ENCODE measurements around the gene MIB1.

MIB1 gene

GRCh38 chr18:21820811-21821143, 80.2 kb downstream of the MIB1 start:
- DNase-seq: no peak

GRCh38 chr18:21823848-21824247, 83.3 kb downstream of the MIB1 start:
- no peak for DNase-seq

- no peak for DNase-seq
Measured at GRCh38 chr18:21826196-21826595, 85.6 kb downstream of the MIB1 start.

GRCh38 chr18:21826641-21827302, 86.2 kb downstream of the MIB1 start:
- peak; percentile 27 for DNase-seq

- DNase-seq: no peak
Measured at GRCh38 chr18:21830532-21830931, 89.9 kb downstream of the MIB1 start.

DNA sequence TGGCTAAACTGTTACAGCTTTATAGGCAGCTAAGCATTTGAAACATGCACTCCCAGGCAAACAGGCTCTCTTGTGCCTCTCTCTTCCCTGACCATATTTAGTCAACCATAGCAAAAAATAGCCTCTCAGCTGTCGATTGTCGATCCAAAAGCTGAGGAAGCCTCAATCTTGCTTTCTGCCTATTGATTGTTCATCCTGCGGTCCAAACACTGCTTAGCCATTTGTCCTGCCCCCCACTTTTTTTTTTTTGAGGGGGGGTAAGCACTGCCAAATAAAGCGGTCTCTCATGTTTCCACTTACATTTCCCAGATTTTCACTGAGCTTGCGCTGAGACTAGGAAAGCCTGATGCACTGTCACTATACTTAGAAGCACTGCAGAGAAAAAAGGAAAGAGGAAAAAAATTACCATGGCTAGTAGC, 90.8 kb downstream of the MIB1 start:
- no peak for DNase-seq

DNA sequence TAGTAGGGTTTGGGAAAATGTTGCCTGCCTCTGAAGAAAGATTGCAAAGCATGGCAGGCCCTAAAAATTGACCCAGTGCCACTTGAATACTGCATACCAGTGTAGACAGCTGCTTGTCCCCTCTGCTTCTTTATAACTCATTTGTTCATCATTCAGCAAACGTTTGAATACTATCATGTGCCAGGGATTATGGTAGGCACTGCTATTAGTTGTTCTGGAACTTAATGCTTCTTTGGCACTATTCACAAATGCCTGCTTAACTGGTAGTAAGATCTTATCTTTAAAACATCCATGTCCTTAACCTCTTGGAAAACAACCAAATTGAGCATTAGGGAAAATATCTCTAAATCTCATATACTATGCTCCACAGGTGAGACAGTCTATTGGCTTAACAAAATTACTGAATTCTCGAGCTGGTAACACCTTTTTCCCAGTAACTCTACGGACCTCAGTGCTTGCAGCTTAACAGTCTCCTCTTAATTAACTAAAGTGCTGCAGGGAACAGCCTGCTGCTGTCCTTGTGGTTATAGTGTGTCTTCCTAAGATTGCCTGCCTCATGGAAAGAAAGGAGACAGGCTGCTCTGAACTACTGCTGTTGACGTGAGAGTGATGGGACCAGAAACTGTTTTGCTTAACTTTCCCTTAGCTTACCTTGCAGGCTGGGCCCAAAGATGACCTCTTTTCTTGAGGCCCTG, 93.2 kb downstream of the MIB1 start:
- DNase-seq: peak; percentile 75

DNA sequence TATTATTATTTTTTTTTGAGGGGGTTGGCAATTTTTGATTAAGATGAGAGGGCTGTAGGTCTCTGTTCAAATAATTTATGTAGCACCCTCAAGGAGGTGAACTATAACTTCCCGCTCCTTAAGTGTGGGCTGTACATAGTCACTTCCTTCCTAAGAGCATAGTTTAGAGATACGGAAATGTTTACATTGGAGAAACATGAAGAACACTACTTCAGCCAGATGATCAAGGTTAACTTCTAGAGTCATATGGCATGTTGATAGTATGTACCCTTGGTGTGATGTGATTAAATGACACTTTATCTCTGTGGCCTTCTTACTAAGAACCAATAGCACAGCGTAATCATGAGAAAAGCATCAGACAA, 93.7 kb downstream of the MIB1 start:
- DNase-seq: no peak

DNA sequence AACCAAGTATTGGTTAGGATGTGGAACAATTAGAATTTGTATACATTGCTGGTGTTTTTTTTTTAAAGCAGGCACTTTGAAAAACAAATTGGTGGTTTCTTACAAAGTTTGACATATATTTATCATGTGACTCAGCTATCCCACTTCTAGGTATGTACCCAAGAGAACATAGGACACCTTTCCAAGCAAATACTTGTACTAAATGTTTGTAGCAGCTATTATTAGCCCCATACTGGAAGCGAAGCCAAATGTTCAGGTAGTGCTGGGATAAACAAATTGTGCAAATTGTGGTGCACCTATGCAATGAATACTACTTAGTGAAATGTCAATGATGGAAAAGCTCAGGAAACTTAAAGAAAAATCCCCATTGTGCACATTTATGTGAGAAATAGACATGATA, 101.0 kb downstream of the MIB1 start:
- DNase-seq: no peak

DNA sequence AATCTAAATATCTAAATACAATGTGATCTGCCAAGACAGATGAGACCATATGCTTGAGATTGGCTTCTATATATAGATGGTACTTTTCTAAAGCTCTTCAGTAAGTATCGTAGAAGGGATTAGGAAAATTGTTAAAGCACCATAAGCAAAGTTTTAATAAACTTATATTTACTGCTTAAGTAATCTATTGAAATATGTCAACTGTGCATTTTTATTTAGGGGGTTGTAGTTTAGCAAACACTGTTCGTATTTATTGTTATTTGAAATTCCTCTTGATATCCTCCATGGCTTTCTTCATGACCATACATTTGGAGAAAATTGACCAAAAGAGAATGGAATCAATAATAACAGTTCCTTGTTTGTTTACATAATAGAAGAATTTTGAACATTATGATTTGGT, 102.7 kb downstream of the MIB1 start:
- DNase-seq: no peak

DNA sequence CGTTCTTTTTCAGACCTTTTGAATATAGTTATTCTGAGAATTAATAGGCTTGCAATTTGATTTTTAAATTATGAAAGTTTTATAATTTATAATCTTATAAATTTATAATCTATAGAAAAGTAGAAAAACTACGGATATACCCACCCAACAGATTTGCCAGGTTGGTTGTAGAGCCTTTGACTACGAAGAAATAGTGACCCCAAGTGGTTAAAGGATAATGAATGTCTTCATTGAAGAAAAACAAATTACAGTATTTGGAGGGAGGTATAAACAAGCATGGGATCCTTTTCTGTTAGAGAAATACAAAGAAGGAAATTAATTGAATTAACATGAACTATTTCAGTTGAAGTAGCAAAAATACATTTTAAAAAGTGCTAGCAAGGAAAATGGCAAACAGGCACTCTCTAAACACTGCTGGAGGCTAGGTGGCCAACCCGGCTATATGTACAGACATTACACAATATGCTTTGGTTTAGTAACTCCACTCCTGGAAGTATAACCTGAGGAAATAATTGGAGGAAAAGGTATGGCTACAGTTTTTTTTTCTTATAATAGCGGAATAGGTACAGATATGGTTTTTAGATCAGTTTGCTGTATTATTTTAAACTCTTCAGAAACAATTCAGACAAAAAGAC, 110.9 kb downstream of the MIB1 start:
- DNase-seq: no peak

DNA sequence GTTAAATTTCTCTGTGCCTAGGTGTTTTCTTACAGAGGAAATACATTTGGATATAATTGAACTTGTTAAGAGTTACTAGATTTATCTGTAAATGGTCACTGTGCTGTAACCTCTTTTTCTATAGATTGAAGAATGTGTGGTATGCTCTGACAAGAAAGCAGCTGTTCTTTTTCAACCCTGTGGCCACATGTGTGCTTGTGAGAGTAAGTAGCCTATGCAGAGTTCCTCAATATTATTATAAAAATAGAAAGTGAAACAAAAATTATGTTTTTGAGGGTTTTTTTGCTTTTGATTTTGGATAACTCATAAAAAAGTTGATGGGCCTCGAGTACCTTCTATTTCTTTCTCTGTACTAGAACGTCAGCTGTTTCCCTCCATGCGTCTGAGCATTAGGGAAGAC, 112.4 kb downstream of the MIB1 start:
- DNase-seq: no peak

DNA sequence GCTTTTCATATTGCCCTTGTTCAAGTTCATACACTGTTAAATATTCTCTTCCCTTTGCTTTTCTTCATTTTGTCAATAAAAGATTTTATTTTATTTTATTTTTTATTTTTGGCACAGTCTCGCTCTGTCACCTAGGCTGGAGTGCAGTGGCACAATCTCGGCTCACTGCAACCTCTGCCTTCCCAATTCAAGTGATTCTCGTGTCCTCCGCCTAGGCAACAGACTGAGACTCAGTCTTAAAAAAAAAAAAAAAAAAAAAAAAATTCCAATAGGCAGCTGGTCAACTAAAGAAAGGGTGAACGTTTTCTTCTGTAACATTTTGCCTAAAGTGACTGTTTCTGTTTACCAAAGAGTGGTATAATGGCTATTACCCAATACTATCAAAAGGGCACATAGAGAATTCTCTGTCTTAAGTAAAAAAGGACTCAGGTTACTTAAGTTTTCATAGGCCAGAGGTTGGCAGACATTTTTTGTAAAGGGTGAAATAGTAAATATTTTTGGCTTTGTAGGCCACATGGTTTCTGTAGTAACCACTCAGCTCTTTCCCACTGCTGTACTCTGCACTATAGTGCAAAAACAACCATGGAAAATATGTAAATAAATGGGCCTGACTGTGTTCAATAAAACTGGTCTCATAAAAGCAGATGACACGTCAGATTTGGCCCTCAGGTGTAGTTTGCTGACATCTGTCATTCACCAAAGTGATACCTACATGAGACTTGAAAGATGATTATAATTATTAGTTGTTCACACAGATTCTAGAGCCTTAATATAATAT, 113.4 kb downstream of the MIB1 start:
- DNase-seq: no peak

DNA sequence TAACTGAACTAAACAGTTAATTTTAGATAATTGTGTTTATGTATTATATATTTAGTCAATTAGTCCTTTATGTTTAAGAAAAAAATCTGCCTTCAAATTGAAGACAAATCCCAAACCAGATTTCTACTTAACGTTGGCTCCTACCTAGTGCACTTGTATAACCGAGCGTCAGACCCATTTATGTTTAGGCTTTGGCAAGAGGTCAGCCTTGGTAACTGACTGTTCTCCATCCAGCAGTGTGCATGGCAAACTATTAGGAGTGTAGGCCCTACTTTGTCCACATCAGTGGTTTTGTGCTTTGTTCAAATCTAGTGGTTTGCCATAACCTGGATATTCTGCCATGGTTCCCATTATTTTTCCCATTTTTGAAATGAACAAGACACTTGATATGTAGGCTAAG, 114.8 kb downstream of the MIB1 start:
- no peak for DNase-seq

DNA sequence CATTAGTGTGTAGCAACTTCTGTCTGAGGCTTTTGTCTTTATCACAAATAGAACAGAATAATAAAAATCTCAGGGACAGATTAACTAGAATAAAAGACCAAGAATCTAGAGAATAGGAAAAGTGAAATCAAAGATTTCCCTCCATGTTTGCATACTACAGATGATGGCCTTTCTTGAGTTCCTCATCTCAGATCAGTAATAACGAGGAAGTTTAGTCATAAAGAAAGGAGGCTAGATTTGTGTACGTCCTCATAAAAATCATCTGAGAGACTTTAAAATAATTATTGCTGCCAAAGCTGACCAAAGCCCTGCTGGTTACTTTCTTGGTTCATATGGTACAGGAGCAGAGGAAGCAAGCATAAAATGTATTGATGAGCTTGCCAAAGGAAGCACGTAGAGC, 117.3 kb downstream of the MIB1 start:
- DNase-seq: no peak

DNA sequence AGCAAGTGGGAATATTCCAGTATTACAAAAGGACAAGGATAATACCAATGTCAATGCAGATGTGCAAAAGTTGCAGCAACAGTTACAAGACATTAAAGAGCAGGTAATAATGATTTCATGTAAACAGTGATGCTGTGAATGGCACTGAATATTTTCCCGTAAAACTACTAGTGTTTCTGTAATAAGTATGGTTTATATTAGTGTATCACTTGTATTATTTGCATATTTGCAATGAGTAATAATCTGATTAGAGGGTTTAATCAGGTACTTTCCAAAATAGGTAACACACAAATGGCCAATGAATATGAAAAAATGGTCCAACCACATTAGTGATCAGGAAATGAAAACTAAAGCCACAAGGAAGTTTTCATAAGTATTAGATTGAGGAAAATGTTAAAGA, 118.0 kb downstream of the MIB1 start:
- no peak for DNase-seq

GRCh38 chr18:21864386-21864785, 123.8 kb downstream of the MIB1 start:
- no peak for DNase-seq

- no peak for DNase-seq
Measured at GRCh38 chr18:21865043-21865442, 124.5 kb downstream of the MIB1 start.

DNA sequence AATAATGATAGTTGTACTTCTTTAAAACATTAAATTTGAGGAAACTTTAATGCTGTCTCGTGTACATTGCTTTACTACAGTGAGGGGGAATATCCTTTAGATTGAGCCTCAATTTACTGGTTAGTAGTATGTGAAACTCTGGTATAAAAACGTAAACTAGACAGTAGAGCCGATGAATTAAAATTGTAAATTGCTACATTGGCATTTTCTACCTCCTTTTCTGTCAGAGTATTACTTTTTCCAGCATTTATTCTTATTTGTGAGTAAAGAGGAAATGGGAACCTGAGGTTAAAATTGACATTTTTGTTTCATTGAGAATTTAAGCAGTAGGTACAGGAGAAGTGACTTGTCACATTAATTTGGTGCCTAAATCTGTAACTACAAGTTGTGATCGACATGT, 128.2 kb downstream of the MIB1 start:
- no peak for DNase-seq

GRCh38 chr18:21889570-21889969, 149.0 kb downstream of the MIB1 start:
- no peak for DNase-seq

DNA sequence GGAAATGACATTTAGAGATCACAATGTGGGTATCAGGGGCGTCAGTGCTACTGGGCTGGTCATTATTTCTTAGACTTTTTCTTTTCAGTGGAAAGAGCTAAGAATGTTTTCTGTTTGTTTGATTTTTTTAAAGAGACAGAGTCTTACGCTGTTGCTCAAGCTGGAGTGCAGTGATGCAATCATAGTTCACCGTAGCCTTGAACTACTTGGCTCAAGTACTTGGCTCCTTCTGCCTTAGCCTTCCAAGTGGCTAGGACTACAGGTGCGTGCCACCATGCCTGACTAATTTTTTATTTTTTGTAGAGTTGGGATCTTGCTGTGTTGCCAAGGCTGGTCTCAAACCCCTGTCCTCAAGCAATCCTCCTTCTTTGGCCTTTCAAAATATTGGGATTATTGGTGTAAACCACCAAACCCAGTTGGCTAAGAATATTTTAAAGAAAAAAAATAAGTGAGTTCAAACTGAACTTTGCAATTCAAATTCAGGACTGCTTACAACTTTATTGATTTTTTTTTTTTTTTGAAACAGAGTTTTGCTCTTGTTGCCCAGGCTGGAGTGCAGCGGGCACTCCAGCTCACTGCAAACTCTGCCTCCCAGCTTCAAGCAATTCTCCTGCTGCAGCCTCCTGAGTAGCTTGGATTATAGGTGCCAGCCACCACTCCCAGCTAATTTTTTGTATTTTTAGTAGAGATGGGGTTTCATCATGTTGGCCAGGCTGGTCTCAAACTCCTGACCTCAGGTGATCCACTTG, 154.2 kb downstream of the MIB1 start:
- no peak for DNase-seq

DNA sequence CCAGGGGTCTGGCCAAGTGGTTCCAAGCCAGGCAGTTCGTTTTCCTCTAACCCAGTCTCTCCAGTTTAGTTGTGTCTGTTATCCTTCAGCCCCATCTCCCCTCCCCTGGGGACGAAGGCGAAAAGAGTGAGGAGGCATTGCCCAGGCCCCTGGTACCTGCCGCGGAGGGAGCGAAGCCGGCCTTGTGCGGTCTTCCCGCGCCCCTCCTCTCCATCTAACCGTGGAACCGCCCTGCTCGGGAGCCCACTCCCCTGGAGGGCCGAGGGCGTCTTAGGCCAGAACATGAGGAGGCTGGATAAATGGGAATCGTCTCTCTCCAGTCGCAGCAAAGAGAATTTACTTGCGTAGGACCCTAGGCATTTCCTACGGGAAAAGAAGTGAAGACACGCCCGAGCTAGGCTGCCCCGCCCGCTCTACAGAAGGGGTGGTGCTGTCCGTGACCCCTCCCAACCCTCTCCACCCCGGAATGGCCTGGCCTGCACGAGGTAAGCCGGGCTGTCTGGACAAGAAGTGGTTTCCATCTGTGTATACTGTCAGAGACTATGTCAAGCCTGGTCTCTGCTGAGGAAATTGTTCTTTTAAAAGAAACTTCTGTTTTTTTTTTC, 156.2 kb downstream of the MIB1 start:
- DNase-seq: no peak

DNA sequence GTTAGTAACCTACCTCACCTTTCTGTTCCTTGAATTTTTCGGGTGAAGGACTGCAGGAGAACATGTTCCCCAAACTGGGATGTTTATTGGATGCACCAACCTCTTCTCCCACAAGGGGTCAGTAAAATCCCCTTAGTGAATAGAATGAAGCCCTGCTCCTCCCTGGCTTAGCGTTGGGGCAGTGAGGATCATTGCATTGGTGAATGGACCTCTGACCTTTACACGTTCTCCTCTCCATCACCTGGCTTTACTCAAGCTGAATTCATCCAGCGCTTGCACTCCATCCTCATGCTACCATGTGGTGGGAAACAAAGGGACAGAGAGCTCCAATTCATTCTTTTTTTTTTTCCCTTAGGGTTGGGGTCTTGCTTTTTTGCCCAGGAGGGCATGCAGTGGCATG, 157.2 kb downstream of the MIB1 start:
- no peak for DNase-seq

Measured in NCI-H524 treated with DMSO at 0.1 percent for 48 hours (cell line).